Pancreas (tissue), 10 donors: ENCODE data around the gene FYN. TPM values are rescaled to one million over a fixed set of nuclear protein-coding genes. Genes with fewer than 3 reads are reported as not detected.
A peak's percentile ranks its signal among the peaks of the same experiment; 100 is the strongest.

ENCODE experiments used
- ATAC-seq, 4 donors: fragments of 200-7000 bp; cut with Tn5 transposase; one replicate each; pipeline versions ENCODE4 v1.8.0 to v1.9.1; 2020; ENCODE audit warnings: mild to moderate bottlenecking in 4 of 4, moderate library complexity in 4 of 4
- DNase-seq, 6 donors: peaks; one replicate each; pipeline ENCODE4 v3.0.0-alpha.2; 2020
- FAIRE-seq: peaks from 2 replicates; lab custom pipeline; 2012; peaks lifted over from hg19 to GRCh38; lab: Jason Lieb, UNC
- H3K27ac ChIP-seq, 4 donors: fragments of 200-600 bp; sonication (generic); 1 replicate in 3 of 4; 2 replicates in 1 of 4; pipeline versions ENCODE4 v1.5.0 to v1.8.0; 2020
- H3K27me3 ChIP-seq, 4 donors: fragments of 200-600 bp; one replicate each; pipeline ENCODE4 v1.8.0; 2021
- H3K36me3 ChIP-seq, 3 donors: fragments of 200-600 bp; sonication (generic) in 1 of 3; one replicate each; pipeline versions ENCODE4 v1.5.0 to v1.8.0; 2020 to 2021
- H3K4me1 ChIP-seq, 3 donors: fragments of 200-600 bp; one replicate each; pipeline ENCODE4 v1.8.0; 2021
- H3K4me3 ChIP-seq, 4 donors: fragments of 200-600 bp; sonication (generic) in 2 of 4; one replicate each; pipeline versions ENCODE4 v1.5.0 to v1.8.0; 2020 to 2021
- H3K9me3 ChIP-seq, 4 donors: fragments of 200-600 bp; one replicate each; pipeline ENCODE4 v1.8.0; 2021
- CTCF ChIP-seq, 4 donors: fragments of 200-600 bp; sonication (generic) in 3 of 4; IDR thresholded peaks; one replicate each; pipeline versions ENCODE4 v1.5.0 to v1.8.0; 2021; ENCODE audit warnings: antibody characterized with exemption in 4 of 4
- WGBS, 2 donors: extraction: QIAGEN DNeasy Blood & Tissue Kit; methylation state at CpG; one replicate each; pipeline ENCODE4 v1.1.7; 2013; 5-methylcytosine and 5-hydroxymethylcytosine counted together
- intact Hi-C, 3 donors: fragments of 100-400 bp; cut with DNase I; formaldehyde crosslinking; loops; one replicate each; pipeline versions ENCODE4 v1.11.1 to v1.14.2; 2022
- polyA plus RNA-seq, 2 donors: library from polyadenylated mRNA; stranded (reverse); fragments of 200-250 nt; gene quantifications; one replicate each; pipeline ENCODE4 v1.2.3, GENCODE V29; 2013
- total RNA-seq, 6 donors: library from RNA; stranded (reverse); fragmentation: NEBNext Ultra II Directional in 4 of 6; extraction: Animal tissue kit (Norgen Biotek cat#: 25700) in 4 of 6; gene quantifications; one replicate each; pipeline versions ENCODE4 v1.2.1 to v1.2.4, GENCODE V29; 2021 to 2023
- donor health status: healthy with polysubstance abuse.
- donor health status: DM: no; HTN: no; CAD: no; lungs with moderate emphysema.
- donor health status: DM: no; HTN: no; CAD: no.
- donor health status: control.
- donor health status: control.
- donor health status: Bipolar disorder and iron deficiency.
- donor health status: DM: yes; HTN: yes; CAD: no.
- donor health status: DM: no; HTN: no; CAD: no.
- donor health status: DM: no; HTN: no; CAD: no.
- donor health status: DM: yes; HTN: yes; CAD: no.

Gene FYN
- total and polyA plus RNA-seq, 8 donors = 6.4 to 21.7 (median 11.9) TPM

GRCh38 chr6:111818539-111819226 is 54.6 kb downstream of the FYN start:
- Histone ChIP-seq H3K9me3 (no peaks in the 10 kb centered on the region), H3K36me3 (no peaks in the 10 kb centered on the region), H3K4me3 (no peak overlapping the region), H3K4me1 (no peaks in the 10 kb centered on the region), H3K27ac (no peak overlapping the region), H3K27me3 (no peaks in the 10 kb centered on the region)
- TF ChIP-seq CTCF (IDR thresholded peaks at IDR 0.05) = no peak
- FAIRE-seq = no peak
- WGBS, 2 donors = 47 to 64% methylated on average over 5 of the region's 5 CpGs
- DNase-seq = no peak
- ATAC-seq = peak in 1 of 4 donors; percentile 23
- intact Hi-C loops = no loop called here

- intact Hi-C loops = no loop called here
- FAIRE-seq = no peak
- Histone ChIP-seq H3K36me3 (no peaks in the 10 kb centered on the region), H3K4me1 (no peaks in the 10 kb centered on the region), H3K27me3 (no peaks in the 10 kb centered on the region), H3K27ac (no peak overlapping the region), H3K4me3 (no peak overlapping the region), H3K9me3 (no peaks in the 10 kb centered on the region)
- no peak for DNase-seq
- WGBS, 2 donors = 76 to 83% methylated on average over 6 of the region's 6 CpGs
- no peak for TF ChIP-seq CTCF (IDR thresholded peaks at IDR 0.05)
- no peak for ATAC-seq
These were observed 55.7 kb downstream of the FYN start for GRCh38 chr6:111817451-111818120.

- H3K27me3 ChIP-seq = no peaks in the 10 kb centered on the region
- no peaks in the 10 kb centered on the region for H3K9me3 ChIP-seq
- no peak for TF ChIP-seq CTCF (IDR thresholded peaks at IDR 0.05)
- H3K4me1 ChIP-seq = no peaks in the 10 kb centered on the region
- no peak for FAIRE-seq
- WGBS, 2 donors = 79 to 81% methylated on average over 8 of the region's 8 CpGs
- H3K4me3 ChIP-seq = no peak overlapping the region
- no peak for ATAC-seq
- no peaks in the 10 kb centered on the region for H3K36me3 ChIP-seq
- intact Hi-C loops = no loop called here
- no peak overlapping the region for H3K27ac ChIP-seq
- DNase-seq = no peak
These were observed 59.5 kb downstream of the FYN start for GRCh38 chr6:111813677-111814310.

- H3K36me3 ChIP-seq = no peaks in the 10 kb centered on the region
- no peak overlapping the region for H3K4me3 ChIP-seq
- H3K27ac ChIP-seq = no peak overlapping the region
- H3K9me3 ChIP-seq = no peaks in the 10 kb centered on the region
- no peaks in the 10 kb centered on the region for H3K27me3 ChIP-seq
- DNase-seq (no peak), ATAC-seq (no peak), FAIRE-seq (no peak)
- no peaks in the 10 kb centered on the region for H3K4me1 ChIP-seq
- TF ChIP-seq CTCF (IDR thresholded peaks at IDR 0.05) = no peak
- intact Hi-C loops = no loop called here
These were observed 60.0 kb downstream of the FYN start for GRCh38 chr6:111813237-111813636.
